OCI-LY7 (cell line): ENCODE measurements around the gene MRPL48.

Experiments used
- EZH2phosphoT487 ChIP-seq: fragments of 200-600 bp; sonication (generic); IDR thresholded peaks from 2 replicates; pipeline ENCODE4 v1.6.1; 2018; ENCODE audit warnings: low read depth, borderline replicate concordance, mild to moderate bottlenecking, mixed run types, antibody characterized with exemption, low read length, moderate library complexity, mixed read lengths
- TF ChIP-seq, protein P1 (sequence below): fragments of 200-600 bp; sonication (generic); conservative IDR thresholded peaks from 2 replicates; pipeline ENCODE4 v1.5.1; 2014; ENCODE audit warnings: mild to moderate bottlenecking, antibody characterized with exemption, low read length, moderate library complexity, mixed read lengths

DNA sequence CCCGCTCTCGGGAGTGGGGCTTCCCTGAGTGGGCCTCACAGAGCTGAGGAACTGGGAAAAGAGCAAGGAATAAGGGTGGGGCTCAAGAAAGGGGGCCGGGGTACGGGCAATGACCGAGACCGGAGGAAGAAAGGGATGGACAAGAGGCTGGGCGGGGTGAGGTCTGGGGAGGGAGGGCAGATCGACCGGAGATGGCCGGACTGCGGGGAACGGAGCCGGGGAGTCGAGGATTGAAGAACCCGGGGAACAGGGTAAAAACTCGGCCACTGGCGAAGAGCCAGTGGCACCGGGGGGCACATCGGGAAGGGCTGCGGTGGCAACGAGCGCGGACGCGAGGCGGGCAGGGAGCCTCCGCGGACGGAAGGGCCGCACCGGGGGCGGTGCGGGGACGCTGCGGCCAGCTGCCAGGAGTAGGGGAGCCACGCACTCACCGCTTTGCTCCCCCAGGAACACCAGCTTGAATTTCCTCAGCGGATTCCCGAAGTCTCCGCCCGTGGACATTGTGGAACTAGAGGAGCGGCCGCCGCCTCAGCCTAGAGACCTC is 27.5 kb upstream of the MRPL48 start:
- TF ChIP-seq, protein P1, sequence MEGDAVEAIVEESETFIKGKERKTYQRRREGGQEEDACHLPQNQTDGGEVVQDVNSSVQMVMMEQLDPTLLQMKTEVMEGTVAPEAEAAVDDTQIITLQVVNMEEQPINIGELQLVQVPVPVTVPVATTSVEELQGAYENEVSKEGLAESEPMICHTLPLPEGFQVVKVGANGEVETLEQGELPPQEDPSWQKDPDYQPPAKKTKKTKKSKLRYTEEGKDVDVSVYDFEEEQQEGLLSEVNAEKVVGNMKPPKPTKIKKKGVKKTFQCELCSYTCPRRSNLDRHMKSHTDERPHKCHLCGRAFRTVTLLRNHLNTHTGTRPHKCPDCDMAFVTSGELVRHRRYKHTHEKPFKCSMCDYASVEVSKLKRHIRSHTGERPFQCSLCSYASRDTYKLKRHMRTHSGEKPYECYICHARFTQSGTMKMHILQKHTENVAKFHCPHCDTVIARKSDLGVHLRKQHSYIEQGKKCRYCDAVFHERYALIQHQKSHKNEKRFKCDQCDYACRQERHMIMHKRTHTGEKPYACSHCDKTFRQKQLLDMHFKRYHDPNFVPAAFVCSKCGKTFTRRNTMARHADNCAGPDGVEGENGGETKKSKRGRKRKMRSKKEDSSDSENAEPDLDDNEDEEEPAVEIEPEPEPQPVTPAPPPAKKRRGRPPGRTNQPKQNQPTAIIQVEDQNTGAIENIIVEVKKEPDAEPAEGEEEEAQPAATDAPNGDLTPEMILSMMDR, result no peak
- no peak for TF ChIP-seq EZH2phosphoT487
